HCT116 (cell line): Measurements from ENCODE around the gene JAM3. TPM values are rescaled to one million over a fixed set of nuclear protein-coding genes. Genes with fewer than 3 reads are reported as not detected.

Source experiments
- ATAC-seq: fragments of 200-7000 bp; cut with Tn5 transposase; 2 replicates; pipeline ENCODE4 v1.9.1; 2020; ENCODE audit warnings: mild to moderate bottlenecking, moderate library complexity
- BruUV-seq: library from RNA; stranded (reverse); fragments of 400-500 nt; replicated peaks from 2 replicates; lab custom pipeline; 2021; lab: Mats Ljungman, UMichigan
- CTCF ChIA-PET: fragments of 300-600 bp; sonication (Branson Sonifier 250); formaldehyde crosslinking; loops from one replicate; lab custom pipeline; 2021; ENCODE audit warnings: antibody characterized with exemption; lab: Charles Lee
- POLR2A ChIA-PET: fragments of 300-600, 350-600 bp; sonication (Branson Sonifier 250); formaldehyde crosslinking; loops from one replicate; lab custom pipeline; 2021; ENCODE audit warnings: antibody characterized with exemption; lab: Charles Lee
- RAD21 ChIA-PET, 2 experiments: fragments of 300-600 bp; sonication (Branson Sonifier 250); formaldehyde crosslinking; loops; one replicate each; lab custom pipeline; 2023; ENCODE audit warnings: low total read pairs in 2 of 2; ENCODE audit not compliant: uncharacterized antibody in 2 of 2, unreplicated experiment in 2 of 2, low non-redundant PET in 1 of 2; lab: Charles Lee
- DNase-seq: peaks from one replicate; pipeline ENCODE4 v3.0.0-alpha.2; 2010; ENCODE audit warnings: low read depth, low spot score
- H2AFZ ChIP-seq: fragments of 200-600 bp; shearing (Covaris generic), sonication (generic); 2 replicates; pipeline ENCODE4 v1.6.1; 2017; ENCODE audit warnings: low read depth, mixed run types, mixed read lengths, antibody characterized with exemption, low read length; ENCODE audit not compliant: poor library complexity, severe bottlenecking
- H3K27ac ChIP-seq: 2 replicates; pipeline ENCODE4 v1.5.1; 2012; ENCODE audit warnings: low read depth, low read length
- H3K27me3 ChIP-seq: fragments of 200-600 bp; sonication (generic); 2 replicates; pipeline ENCODE4 v1.6.1; 2016; ENCODE audit warnings: mixed run types, low read length, mixed read lengths; ENCODE audit not compliant: insufficient read depth
- H3K36me3 ChIP-seq, 2 experiments: fragments of 200-500 bp in 1 of 2; fragments of 200-600 bp in 1 of 2; sonication (Bioruptor generic) in 1 of 2; sonication (generic) in 1 of 2; 2 replicates each; pipeline versions ENCODE4 v1.5.1 to v1.6.1; 2014 to 2016; ENCODE audit warnings: low read length in 2 of 2, inconsistent platforms in 1 of 2, mixed read lengths in 1 of 2, mixed run types in 1 of 2; ENCODE audit not compliant: insufficient read depth in 2 of 2, control insufficient read depth in 1 of 2
- H3K4me1 ChIP-seq, 2 experiments: fragments of 200-600 bp in 1 of 2; sonication (generic) in 1 of 2; 2 replicates each; pipeline versions ENCODE4 v1.5.1 to v1.6.1; 2012 to 2017; ENCODE audit warnings: low read length in 2 of 2, inconsistent platforms in 1 of 2, mild to moderate bottlenecking in 1 of 2, mixed read lengths in 1 of 2, mixed run types in 1 of 2, moderate library complexity in 1 of 2; ENCODE audit not compliant: insufficient read depth in 2 of 2, control insufficient read depth in 1 of 2
- H3K4me2 ChIP-seq: fragments of 200-600 bp; sonication (generic); 2 replicates; pipeline ENCODE4 v1.6.1; 2017; ENCODE audit warnings: mixed run types, low read length, mixed read lengths
- H3K4me3 ChIP-seq, 2 experiments: fragments of 200-600 bp in 1 of 2; sonication (generic) in 1 of 2; replicated peaks in 1 of 2; 2 replicates each; pipeline ENCODE4 v1.5.1; 2011 to 2016; ENCODE audit warnings: low read length in 2 of 2, control low read depth in 1 of 2, low read depth in 1 of 2, mild to moderate bottlenecking in 1 of 2, mixed read lengths in 1 of 2, mixed run types in 1 of 2
- H3K79me2 ChIP-seq: fragments of 200-600 bp; sonication (generic); 2 replicates; pipeline ENCODE4 v1.6.1; 2017; ENCODE audit warnings: mild to moderate bottlenecking, mixed run types, low read length, moderate library complexity, mixed read lengths; ENCODE audit not compliant: insufficient read depth
- H3K9ac ChIP-seq: fragments of 200-600 bp; sonication (generic); 2 replicates; pipeline ENCODE4 v1.6.1; 2016; ENCODE audit warnings: low read length, mixed read lengths
- H3K9me2 ChIP-seq: fragments of 200-600 bp; sonication (generic), shearing (Covaris generic); 2 replicates; pipeline ENCODE4 v1.6.1; 2017; ENCODE audit warnings: mixed run types, mild to moderate bottlenecking, moderate library complexity; ENCODE audit not compliant: insufficient read depth
- H3K9me3 ChIP-seq, 2 experiments: fragments of 200-500 bp in 1 of 2; fragments of 200-600 bp in 1 of 2; sonication (Bioruptor generic) in 1 of 2; sonication (generic) in 1 of 2; 2 replicates each; pipeline ENCODE4 v1.6.1; 2014 to 2017; ENCODE audit warnings: low read length in 2 of 2, mixed read lengths in 2 of 2, inconsistent platforms in 1 of 2, low read depth in 1 of 2, mild to moderate bottlenecking in 1 of 2, mixed run types in 1 of 2, moderate library complexity in 1 of 2; ENCODE audit not compliant: control insufficient read depth in 1 of 2, insufficient read depth in 1 of 2
- H4K20me1 ChIP-seq: fragments of 200-600 bp; sonication (generic), shearing (Covaris generic); 2 replicates; pipeline ENCODE4 v1.6.1; 2017; ENCODE audit warnings: mixed run types, mild to moderate bottlenecking, moderate library complexity; ENCODE audit not compliant: insufficient read depth
- CEBPB ChIP-seq: IDR thresholded peaks from 2 replicates; pipeline ENCODE4 v1.6.1; 2012; ENCODE audit warnings: low read depth
- EZH2phosphoT487 ChIP-seq: fragments of 200-600 bp; IDR thresholded peaks from 2 replicates; pipeline ENCODE4 v1.6.1; 2018; ENCODE audit warnings: antibody characterized with exemption, borderline replicate concordance
- FOSL1 ChIP-seq: IDR thresholded peaks from 2 replicates; pipeline ENCODE4 v1.6.1; 2012; ENCODE audit warnings: low read depth
- POLR2AphosphoS5 ChIP-seq: IDR thresholded peaks from 2 replicates; pipeline ENCODE4 v1.6.1; 2011; ENCODE audit warnings: mild to moderate bottlenecking, low read depth, low read length, moderate library complexity
- RAD21 ChIP-seq: IDR thresholded peaks from 2 replicates; pipeline ENCODE4 v1.6.1; 2012; ENCODE audit warnings: low read depth, mild to moderate bottlenecking
- SP1 ChIP-seq: IDR thresholded peaks from 2 replicates; pipeline ENCODE4 v1.6.1; 2012; ENCODE audit warnings: low read depth
- YY1 ChIP-seq: IDR thresholded peaks from 2 replicates; pipeline ENCODE4 v1.6.1; 2011; ENCODE audit warnings: low read length, low read depth, moderate library complexity, mild to moderate bottlenecking; ENCODE audit not compliant: insufficient replicate concordance; ENCODE audit errors: extremely low read depth
- intact Hi-C: fragments of 100-400 bp; cut with micrococcal nuclease; formaldehyde crosslinking; loops from 2 replicates; pipeline ENCODE4 v1.10.0; 2022
- total RNA-seq: library from RNA; stranded (reverse); gene quantifications from one replicate; pipeline ENCODE4 v1.2.1, GENCODE V29; 2021; ENCODE audit not compliant: unreplicated experiment
- TF ChIP-seq, protein P1 (sequence below): IDR thresholded peaks from 2 replicates; pipeline ENCODE4 v1.6.1; 2011; ENCODE audit warnings: mild to moderate bottlenecking, low read length, moderate library complexity; ENCODE audit not compliant: insufficient replicate concordance; ENCODE audit errors: extremely low read depth

JAM3 gene
- total RNA-seq, 1 experiment from 2014 or later = 0.25 TPM

DNA sequence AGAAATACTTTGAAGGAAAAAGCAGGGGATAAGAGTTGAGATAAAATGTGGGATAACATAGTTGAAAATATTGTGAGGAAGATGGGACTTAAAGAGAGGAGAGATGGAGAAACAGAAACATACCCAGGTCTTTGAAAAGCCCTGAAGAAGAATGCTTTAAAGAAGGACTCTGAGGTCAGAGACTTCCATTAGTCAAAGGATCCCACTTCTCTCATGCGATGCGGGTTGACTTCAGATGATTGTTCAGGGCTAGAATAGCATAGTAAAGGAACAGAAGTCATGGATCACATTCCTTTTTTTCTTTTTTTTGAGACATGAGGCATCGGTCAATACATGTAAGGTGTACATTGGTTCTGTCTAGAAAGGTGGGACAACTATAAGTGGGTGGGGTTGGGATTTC, 3.5 kb upstream of the JAM3 start (continued):
- TF ChIP-seq RAD21 = no peak
- no peak for TF ChIP-seq FOSL1
- TF ChIP-seq YY1 = no peak
- TF ChIP-seq EZH2phosphoT487 = no peak
- no peak for TF ChIP-seq POLR2AphosphoS5
- TF ChIP-seq SP1 = no peak
- TF ChIP-seq, all 23 proteins: peak for 0

DNA sequence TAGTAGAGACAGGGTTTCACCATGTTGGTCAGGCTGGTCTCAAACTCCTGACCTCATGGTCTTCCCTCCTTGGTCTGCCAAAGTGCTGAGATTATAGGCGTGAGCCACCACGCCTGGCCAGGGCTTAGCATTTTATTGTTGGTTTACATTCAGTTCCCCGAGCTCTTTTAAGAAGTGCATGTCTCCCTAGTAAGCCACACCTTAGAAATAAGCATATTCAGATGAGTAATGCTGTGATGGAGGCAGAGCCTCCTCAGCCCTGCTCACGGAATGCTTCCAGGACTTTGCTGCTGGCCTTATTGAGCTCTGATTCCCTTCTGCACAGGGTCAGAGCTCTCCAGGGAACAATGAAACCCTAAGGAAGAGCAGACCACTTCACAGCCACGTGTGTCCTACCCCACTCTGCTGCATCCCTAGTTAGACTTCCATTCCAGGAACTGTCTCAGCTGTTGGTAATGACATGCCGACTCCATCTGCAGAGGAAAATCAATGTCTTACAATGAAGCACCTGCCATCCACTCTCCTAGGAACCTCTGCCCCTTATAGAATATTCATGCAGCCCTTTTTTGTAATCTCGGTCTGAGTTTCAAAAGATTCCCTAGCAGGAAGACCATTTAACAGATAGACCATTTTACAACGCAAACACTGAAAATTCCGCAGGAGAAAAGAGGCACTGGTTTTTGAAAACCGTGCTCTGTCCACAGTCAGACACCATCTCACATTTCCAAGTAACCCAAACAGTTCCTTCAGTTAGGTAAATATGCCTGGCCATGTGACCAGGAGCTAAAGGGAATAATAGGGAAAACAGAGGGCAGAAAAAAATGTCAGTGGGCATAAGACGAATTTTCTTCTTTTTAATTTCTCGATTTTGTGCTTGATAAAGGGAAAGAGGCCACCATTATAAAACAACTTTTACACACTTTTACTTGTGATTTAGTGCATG, 1.7 kb upstream of the JAM3 start:
- no peaks in the 10 kb centered on the region for H3K9me2 ChIP-seq
- H3K36me3 ChIP-seq = no peaks in the 10 kb centered on the region
- no peaks in the 10 kb centered on the region for H4K20me1 ChIP-seq
- H3K79me2 ChIP-seq = no peaks in the 10 kb centered on the region
- intact Hi-C loops = no loop called here
- H3K4me1 ChIP-seq = no peaks in the 10 kb centered on the region
- no peak overlapping the region for H2AFZ ChIP-seq
- CTCF ChIA-PET = no interaction called here
- no peaks in the 10 kb centered on the region for H3K9me3 ChIP-seq
- H3K27ac ChIP-seq = no peak overlapping the region
- POLR2A ChIA-PET = no interaction called here
- no peak overlapping the region for H3K4me3 ChIP-seq
- ATAC-seq (no peak), DNase-seq (no peak)
- RAD21 ChIA-PET = no interaction called here
- no peak overlapping the region for H3K4me2 ChIP-seq
- TF ChIP-seq, protein P1, sequence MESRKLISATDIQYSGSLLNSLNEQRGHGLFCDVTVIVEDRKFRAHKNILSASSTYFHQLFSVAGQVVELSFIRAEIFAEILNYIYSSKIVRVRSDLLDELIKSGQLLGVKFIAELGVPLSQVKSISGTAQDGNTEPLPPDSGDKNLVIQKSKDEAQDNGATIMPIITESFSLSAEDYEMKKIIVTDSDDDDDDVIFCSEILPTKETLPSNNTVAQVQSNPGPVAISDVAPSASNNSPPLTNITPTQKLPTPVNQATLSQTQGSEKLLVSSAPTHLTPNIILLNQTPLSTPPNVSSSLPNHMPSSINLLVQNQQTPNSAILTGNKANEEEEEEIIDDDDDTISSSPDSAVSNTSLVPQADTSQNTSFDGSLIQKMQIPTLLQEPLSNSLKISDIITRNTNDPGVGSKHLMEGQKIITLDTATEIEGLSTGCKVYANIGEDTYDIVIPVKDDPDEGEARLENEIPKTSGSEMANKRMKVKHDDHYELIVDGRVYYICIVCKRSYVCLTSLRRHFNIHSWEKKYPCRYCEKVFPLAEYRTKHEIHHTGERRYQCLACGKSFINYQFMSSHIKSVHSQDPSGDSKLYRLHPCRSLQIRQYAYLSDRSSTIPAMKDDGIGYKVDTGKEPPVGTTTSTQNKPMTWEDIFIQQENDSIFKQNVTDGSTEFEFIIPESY = no peak
- TF ChIP-seq CEBPB = no peak
- peaks cover 42% of the 10 kb centered on the region for H3K27me3 ChIP-seq
- H3K9ac ChIP-seq = no peak overlapping the region
- BruUV-seq = no TSS peak
